GM12865 (cell line): Measurements from ENCODE around the gene CGB8.
"Not testable (repeated sequence)": the region's sequence is repeated elsewhere in the genome, so short reads cannot be mapped to it uniquely, and the experiment has no call there.

Experiments
- DNase-seq: peaks from one replicate; pipeline ENCODE4 v3.0.0; 2010; ENCODE audit warnings: low read depth
- H3K4me3 ChIP-seq: 2 replicates; pipeline ENCODE4 v1.5.1; 2011; ENCODE audit warnings: mild to moderate bottlenecking, low read depth, low read length, control low read depth
- TF ChIP-seq, protein P1 (sequence below): IDR thresholded peaks from 2 replicates; pipeline ENCODE4 v1.5.1; 2011; ENCODE audit warnings: low read length, control low read depth, low read depth, inconsistent platforms; ENCODE audit not compliant: insufficient read depth; ENCODE audit errors: missing control alignments

Gene CGB8

DNA sequence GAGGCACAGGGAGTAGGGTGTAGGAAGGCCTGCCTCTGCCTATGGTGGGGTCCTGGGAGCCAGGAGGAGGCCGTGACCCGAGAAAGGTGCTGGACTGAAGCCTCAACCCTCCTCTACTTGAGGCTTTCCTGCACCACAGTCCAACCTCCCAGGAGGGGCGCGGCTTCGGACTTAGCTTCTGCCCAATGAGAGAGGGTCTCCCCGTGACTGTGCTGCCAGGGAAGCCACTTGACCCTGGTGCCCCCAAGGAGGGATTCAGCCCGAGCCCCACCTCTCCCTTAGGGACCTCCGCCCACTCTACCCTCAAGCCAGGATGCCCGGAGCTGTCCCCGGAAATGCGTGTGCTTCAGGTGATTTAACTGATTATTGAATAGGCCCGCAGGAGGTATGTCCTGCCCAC, at the start of gene CGB8:
TSS of gene CGB8 (minus strand) at position 101 of the 400 bp plus-strand sequence. CDS start 372 bp downstream, outside the sequence.
- not testable (repeated sequence) for DNase-seq, H3K4me3 ChIP-seq

DNA sequence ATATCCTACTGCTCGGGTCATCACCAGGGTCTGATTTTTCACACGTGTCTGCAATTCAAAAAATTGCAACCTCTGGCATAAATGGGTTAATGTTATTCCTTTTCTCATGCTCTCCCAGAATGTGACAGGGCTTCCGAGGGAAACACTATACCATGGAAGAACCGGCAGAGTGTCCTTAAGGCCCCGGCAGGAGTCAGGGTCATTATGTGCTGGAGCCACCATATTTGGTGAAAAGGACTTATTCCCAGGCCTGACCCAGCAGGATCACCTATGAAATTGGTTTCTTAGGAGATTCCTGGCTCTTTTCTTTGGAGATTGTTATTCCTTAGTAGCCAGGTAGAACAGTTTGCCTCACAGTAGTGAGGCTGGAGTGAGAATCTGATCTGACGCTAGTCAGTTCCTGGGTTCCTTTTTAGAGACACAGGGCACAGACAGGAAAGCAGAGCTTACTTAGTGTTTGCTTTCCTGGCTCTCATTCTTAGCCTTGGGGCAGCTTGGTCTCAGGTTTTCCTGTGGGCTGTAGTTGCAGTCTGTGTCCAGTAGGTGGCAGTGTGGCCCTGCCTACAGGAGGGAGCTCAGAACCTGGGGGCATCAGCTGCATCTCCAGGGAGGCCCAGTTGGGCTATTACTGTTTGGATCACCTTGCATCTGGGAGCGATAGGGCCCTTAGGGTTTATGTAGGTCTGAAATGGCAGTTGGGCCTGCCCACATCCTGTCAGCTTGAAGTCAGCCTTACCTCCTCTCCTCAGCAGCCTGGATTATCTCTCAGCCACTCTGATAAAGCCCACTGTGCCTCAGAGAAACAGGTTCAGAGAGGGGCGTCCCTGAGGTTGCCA, 48.8 kb upstream of the CGB8 start:
- H3K4me3 ChIP-seq, result no peak overlapping the region
- DNase-seq, result peak; percentile 80
- TF ChIP-seq, protein P1, sequence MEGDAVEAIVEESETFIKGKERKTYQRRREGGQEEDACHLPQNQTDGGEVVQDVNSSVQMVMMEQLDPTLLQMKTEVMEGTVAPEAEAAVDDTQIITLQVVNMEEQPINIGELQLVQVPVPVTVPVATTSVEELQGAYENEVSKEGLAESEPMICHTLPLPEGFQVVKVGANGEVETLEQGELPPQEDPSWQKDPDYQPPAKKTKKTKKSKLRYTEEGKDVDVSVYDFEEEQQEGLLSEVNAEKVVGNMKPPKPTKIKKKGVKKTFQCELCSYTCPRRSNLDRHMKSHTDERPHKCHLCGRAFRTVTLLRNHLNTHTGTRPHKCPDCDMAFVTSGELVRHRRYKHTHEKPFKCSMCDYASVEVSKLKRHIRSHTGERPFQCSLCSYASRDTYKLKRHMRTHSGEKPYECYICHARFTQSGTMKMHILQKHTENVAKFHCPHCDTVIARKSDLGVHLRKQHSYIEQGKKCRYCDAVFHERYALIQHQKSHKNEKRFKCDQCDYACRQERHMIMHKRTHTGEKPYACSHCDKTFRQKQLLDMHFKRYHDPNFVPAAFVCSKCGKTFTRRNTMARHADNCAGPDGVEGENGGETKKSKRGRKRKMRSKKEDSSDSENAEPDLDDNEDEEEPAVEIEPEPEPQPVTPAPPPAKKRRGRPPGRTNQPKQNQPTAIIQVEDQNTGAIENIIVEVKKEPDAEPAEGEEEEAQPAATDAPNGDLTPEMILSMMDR, result peak; percentile 96

DNA sequence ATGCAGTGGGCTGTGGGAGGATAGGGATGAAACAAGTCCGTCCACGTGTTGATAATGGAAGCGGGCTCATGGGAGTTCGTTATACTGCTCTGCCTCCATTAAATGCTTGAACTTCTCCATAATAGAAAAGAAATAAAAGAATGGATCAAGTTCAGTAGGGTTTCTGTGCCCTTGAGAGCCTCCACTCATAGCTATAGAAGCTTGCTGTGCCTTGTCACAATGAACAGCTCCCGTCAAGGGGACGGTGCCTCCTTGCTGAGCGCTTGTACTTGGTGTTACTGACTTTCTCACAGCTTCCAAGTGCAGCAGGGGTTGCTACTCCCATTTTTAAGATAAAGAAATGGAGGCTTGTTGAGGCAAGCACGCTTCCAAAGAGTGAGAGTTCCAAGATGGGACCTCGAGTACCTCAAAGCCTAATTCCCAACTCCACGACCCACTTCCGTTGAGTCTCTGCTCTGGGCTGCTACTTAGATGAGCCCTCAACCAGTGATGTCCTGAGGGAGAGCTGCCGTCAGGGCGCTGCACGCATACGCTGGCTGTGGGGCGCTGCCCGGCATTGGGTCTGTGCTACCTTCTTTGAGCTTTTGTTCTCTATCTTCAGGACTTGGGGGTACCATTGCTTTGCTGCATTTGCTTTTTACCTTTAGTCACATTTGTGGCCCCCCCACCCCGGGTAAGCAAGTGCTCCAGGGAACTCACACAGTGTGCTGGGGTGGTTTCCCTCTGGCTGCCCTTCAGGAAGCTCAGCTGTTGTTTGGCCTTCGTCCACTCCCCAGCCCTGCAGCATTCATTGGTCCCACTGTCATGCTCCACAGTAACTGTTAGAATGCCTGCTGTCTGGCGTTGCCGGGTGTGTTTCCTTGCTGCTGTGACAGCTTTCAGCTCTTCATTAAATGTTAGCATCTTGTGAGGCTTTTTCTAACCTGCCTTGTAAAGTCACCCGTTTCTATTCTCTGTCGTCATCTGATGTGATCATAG, 45.9 kb upstream of the CGB8 start:
- no peak overlapping the region for H3K4me3 ChIP-seq
- DNase-seq, result no peak
- TF ChIP-seq, protein P1, result no peak

DNA sequence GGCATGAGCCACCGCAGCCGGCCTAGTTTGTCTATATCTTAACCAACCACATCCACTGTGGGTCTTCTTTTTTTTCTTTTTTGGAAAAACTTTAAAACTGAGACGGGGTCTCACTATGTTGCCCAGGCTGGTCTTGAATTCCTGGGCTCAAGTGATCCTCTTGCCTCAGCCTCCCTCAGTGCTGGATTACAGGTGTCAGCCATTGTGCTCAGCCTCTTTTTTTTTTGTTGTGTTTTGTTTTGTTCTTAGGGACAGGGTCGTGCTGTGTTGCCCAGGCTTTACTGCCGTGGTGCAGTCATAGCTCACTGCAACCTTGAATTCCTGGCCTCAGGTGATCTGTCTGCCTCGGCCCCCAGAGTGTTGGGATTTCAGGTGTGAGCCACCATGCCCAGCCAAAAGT, 43.8 kb upstream of the CGB8 start:
- DNase-seq, result no peak
- TF ChIP-seq, protein P1, result no peak
- H3K4me3 ChIP-seq, result no peak overlapping the region

DNA sequence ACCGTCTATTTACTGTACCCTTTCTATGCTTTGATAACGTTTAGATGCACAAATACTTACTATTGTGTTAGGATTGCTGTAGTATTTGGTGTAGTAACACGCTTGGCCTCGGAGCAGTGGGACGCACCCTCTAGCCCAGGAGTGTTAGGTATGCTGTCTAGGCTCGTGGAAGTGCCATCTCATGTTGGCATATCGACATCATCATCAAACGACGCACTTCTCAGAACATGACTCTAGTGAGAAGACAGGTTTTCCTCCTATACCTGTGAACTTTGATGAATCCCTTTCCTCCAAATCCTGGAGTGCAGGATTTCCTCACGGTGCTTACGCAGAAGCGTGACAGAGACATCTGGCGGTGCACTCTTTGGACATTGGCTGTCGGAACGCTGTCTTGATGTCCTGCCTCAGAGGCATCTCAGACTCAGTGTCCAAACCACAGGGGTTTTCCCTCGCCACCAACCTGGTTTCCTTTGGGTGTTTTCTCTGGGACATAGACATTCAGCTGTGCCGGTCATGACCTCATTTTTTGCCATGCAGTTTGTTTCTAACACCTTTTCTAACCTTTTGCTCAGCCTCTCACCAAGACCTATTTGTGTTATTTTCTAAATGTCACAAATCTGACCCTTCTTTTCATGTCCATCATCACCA, 42.6 kb upstream of the CGB8 start:
- no peak for DNase-seq
- no peak overlapping the region for H3K4me3 ChIP-seq
- TF ChIP-seq, protein P1, result no peak

DNA sequence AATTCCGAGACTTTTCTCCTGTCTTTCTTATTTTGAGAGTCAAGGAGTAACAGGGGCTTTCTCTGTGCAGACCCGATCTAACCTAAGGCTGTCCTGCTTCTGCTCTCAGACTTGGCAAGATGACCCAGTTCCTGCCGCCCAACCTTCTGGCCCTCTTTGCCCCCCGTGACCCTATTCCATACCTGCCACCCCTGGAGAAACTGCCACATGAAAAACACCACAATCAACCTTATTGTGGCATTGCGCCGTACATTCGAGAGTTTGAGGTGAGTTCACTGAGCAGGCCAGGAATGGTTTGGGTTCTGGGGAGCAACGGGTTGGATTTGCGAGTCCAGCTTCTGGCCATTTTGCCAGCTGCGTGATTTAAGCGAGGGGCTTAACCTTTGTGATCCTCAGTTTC, 37.4 kb upstream of the CGB8 start:
- no peak for DNase-seq
- peak overlapping the region; percentile 91 for H3K4me3 ChIP-seq
- TF ChIP-seq, protein P1, result no peak

DNA sequence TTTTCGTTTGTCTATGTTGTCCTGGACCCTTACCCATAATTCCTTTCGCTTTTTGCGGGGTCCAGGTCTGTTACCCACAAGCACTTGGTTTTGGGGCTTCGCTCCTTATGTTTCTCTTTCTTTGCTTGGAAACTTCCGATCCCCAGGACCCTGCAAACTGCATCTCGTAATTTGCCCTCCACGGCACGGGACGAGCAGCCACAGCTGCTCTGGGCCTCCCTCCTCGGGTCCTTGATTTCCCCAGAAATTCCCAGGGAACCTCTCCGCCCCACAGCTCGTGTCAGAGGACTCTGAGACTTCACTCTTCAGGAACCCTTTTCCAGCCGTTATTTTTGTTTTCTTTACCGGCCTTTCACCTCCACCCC, 36.9 kb upstream of the CGB8 start:
- DNase-seq, result no peak
- TF ChIP-seq, protein P1, result no peak
- peak overlapping the region; percentile 91 for H3K4me3 ChIP-seq
